ENCODE results near the gene SMARCA2. TPM values are rescaled to one million over a fixed set of nuclear protein-coding genes. Genes with fewer than 3 reads are reported as not detected.

SMARCA2 gene
- polyA plus RNA-seq, 3 donors = 89.2 to 129 (median 121) TPM

DNA sequence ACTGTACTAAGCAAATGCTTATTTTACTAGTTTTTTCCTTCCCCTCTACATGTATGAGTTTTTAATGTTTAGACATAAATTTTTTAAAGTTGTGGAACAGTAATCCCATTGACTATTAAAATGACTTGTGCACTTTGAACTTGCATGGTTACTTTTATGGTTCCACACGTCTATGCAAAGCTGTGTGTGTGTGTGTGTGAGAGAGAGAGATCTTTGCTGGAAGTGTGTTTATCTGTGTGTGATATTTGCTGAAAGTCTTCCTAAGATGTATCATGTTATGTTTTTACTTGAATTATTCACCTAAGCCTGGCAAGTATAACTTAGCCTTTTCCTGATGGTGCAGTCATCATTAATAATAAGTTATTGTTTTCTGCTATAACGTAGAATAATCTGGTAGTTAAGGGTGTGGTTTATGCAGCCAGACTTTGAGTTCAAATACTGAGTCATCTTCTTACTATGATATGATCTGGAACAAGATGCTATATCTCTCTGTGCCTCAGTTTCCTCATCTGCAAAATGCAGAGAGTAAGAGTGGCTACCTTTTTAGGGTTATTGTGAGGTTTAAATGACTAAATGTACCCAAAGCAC is 138.6 kb downstream of the SMARCA2 start:
- DNase-seq (ENCODE audit: extremely low read depth in 1 of 11, low read depth in 9 of 11, low spot score in 4 of 11) = no peak

- no peak for DNase-seq (ENCODE audit: extremely low read depth in 1 of 11, low read depth in 9 of 11, low spot score in 4 of 11)
Observed at GRCh38 chr9:2154731-2155130, 139.6 kb downstream of the SMARCA2 start.

DNA sequence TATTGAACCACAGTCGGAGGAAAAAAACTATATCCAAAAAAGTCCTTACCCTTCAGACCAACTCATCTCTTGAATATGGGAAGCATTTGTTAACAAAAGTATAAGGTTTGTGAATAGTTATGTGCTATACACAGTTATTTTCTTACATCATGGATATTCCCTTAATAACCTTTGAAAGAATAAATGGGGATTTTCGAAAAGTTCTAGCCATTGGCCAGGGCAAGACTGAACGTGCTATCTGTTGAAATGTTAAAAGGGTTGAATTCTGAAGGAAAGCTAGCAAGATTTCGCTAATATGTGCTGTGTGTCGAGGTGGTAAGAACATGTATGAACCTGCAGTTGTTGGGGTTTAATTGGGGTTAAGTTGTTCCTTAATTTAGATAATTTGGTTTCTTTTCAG is 140.8 kb downstream of the SMARCA2 start:
- no peak for DNase-seq (ENCODE audit: extremely low read depth in 1 of 11, low read depth in 9 of 11, low spot score in 4 of 11)

- DNase-seq (ENCODE audit: extremely low read depth in 1 of 11, low read depth in 9 of 11, low spot score in 4 of 11) = peak in 3 of 11 donors; percentile 20 to 40 (median 24)
Observed at GRCh38 chr9:2157277-2158110, 142.3 kb downstream of the SMARCA2 start.

- DNase-seq (ENCODE audit: extremely low read depth in 1 of 11, low read depth in 9 of 11, low spot score in 4 of 11) = peak in 10 of 11 donors; percentile 56 to 88 (median 70)
Observed at GRCh38 chr9:2158111-2158610, 143.0 kb downstream of the SMARCA2 start.

DNA sequence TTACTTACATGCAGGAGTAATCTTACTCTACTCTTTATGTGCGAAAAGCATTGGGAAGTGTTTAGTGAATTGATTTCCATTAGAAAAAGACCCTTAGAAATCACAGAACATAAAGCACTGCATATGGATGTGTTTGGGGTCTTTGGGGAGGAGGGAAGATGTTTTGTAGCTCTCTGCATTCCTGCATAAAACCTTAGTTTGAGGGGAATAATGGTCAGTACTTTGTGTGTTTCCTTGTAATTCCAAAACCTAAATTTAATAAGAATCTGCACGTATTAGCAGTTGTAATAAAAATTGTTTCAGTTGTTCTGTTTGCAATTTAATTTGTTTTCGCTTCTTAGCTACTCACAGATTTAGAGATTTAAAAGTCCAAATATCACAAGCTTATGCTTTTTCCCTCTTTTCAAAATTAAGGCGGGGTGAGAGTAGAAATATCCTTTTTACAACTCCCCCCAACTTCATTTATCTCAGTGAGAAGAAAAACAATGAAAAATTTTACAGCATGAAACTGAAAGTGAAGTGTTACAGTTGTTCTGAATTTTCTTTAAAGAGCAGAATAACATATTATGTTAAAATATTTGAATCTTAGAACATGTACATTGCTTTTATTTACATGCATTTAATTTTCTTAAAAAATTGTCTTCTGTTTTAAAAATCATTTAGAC is 143.8 kb downstream of the SMARCA2 start:
- DNase-seq (ENCODE audit: extremely low read depth in 1 of 11, low read depth in 9 of 11, low spot score in 4 of 11) = peak in 1 of 11 donors; percentile 39

DNA sequence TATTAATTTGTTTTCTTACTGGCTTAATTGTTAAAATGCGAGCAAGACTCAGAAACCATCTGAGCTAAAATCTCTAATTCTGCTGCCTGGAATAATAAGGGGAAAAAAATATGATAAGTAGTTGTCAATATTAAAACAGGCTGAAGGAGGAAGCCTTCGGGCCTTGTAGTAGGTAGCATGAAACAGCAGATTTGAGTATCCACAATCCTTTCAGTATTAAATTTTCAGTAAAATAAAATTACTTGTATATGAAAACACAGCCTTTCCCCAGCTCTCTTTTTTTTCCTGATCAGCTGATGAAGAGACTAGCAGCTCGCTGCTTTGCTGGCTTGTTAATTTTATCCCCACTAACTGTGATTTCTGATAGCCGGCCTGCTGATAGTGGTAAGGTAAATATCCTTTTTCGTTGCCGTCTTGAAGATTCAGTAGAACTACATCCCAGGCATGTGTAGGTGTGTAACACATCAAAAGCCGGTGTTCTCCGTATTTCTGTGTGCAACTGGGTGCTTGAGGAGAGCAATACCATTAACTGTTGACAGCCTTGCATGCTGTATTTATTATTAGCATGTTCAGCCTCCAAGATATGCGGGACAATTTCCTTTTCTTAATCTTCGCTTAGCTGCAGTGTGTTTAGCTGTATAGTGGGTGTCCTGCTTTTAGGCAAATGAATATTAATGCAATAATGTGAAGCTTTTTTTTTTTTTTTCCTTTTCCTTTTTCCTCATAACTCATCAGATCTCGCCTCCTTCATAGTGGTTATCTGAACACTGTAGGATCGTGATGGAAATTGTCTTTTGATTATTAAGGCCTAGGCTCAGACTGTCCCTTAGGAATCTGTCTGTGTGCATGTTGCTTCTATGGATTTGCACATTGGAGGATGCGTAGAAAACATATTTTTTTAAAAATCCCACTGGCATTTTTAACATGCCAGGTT is 144.6 kb downstream of the SMARCA2 start:
- no peak for DNase-seq (ENCODE audit: extremely low read depth in 1 of 11, low read depth in 9 of 11, low spot score in 4 of 11)

- no peak for DNase-seq (ENCODE audit: extremely low read depth in 1 of 11, low read depth in 9 of 11, low spot score in 4 of 11)
Observed at GRCh38 chr9:2161661-2162060, 146.5 kb downstream of the SMARCA2 start.

- DNase-seq (ENCODE audit: extremely low read depth in 1 of 11, low read depth in 9 of 11, low spot score in 4 of 11) = no peak
Observed at GRCh38 chr9:2163231-2163885, 148.2 kb downstream of the SMARCA2 start.

GRCh38 chr9:2164268-2164667 is 149.1 kb downstream of the SMARCA2 start:
- no peak for DNase-seq (ENCODE audit: extremely low read depth in 1 of 11, low read depth in 9 of 11, low spot score in 4 of 11)

GRCh38 chr9:2166203-2166602 is 151.1 kb downstream of the SMARCA2 start:
- no peak for DNase-seq (ENCODE audit: extremely low read depth in 1 of 11, low read depth in 9 of 11, low spot score in 4 of 11)

- no peak for DNase-seq (ENCODE audit: extremely low read depth in 1 of 11, low read depth in 9 of 11, low spot score in 4 of 11)
Observed at GRCh38 chr9:2169035-2169434, 153.9 kb downstream of the SMARCA2 start.

DNA sequence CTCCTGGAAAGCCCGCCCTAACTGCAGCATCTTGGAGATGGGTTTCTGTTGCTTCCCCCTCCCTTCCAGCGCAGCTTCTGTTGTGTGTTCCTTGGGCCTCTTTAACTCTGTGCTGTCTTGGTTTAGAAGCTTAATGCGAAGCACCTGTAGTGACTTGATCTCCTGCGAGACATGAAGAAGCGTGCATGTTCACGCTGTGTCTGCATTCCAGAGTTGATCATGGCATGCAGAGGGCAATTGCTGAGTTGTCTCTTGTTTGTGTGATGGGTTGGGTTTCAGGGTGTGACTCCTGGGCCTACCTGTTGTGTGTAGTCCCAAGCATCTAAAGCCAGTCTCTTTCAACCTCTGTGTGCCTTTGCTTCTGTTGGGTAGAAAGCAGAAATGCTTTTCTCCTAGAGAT is 155.6 kb downstream of the SMARCA2 start:
- DNase-seq (ENCODE audit: extremely low read depth in 1 of 11, low read depth in 9 of 11, low spot score in 4 of 11) = no peak

DNA sequence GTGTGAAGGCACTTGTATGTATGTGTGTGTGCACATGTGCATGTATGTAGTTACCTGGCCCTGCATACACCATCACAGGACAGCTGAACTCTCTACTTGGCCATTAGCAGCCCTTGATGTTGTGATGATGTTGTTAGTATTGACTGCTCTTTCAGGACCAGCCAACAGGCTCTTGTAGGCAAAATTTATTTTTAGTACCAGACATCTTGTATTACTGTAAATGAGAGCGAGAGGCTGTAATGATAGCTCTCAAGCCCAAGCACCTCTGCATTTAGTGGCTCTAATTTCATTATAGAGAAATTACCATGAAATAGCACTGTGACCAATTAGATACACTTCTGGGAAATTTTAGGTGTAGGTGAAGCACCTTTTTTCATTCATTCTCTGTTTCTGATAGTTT is 158.0 kb downstream of the SMARCA2 start:
- no peak for DNase-seq (ENCODE audit: extremely low read depth in 1 of 11, low read depth in 9 of 11, low spot score in 4 of 11)

DNA sequence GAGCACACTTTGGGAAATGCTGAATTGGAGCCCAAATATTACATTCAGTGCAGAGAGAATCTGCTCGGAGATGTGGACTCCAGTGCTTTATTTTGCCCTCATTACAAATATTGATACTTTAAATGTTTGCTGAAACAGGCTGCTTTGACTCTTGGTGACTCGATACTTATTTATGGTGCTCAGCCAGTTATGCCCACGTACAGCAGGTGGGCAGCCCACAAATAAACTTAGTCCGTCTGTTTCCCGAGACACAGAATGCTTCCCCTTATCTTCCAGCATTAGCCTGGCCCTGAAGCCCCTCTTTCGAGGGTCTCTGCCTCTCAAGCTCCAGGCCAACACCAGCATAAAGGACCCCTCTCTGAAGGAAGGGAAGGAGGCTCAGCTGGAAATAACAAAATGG is 158.7 kb downstream of the SMARCA2 start:
- DNase-seq (ENCODE audit: extremely low read depth in 1 of 11, low read depth in 9 of 11, low spot score in 4 of 11) = no peak

- no peak for DNase-seq (ENCODE audit: extremely low read depth in 1 of 11, low read depth in 9 of 11, low spot score in 4 of 11)
Observed at GRCh38 chr9:2174306-2174705, 159.2 kb downstream of the SMARCA2 start.

- DNase-seq (ENCODE audit: extremely low read depth in 1 of 11, low read depth in 9 of 11, low spot score in 4 of 11) = no peak
Observed at GRCh38 chr9:2174911-2175310, 159.8 kb downstream of the SMARCA2 start.

DNA sequence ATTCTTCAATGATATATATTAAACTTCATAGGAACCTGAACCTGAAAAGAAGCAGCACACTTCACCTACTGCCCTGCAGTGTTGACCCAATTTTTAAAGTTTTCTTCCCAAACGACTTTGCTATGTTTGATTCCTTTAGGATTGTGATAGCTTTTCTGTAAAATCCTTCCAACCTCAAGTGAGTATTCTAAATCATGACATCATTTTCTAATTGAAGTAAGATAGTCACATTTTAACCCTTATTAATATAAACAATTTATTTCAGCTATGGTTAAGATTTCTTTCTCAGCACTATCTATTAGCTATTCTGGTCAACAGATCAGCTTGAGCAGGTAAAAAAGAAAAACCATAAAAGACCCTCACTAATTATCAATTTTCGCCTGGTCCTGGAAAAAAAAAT is 162.0 kb downstream of the SMARCA2 start:
- no peak for DNase-seq (ENCODE audit: extremely low read depth in 1 of 11, low read depth in 9 of 11, low spot score in 4 of 11)

All from renal cortex interstitium (tissue), 11 donors.